ENCODE results near the gene TEX11. TPM values are rescaled to one million over a fixed set of nuclear protein-coding genes. Genes with fewer than 3 reads are reported as not detected.

The TEX11 gene
- total RNA-seq, 1 experiment from 2014 or later, result not detected

DNA sequence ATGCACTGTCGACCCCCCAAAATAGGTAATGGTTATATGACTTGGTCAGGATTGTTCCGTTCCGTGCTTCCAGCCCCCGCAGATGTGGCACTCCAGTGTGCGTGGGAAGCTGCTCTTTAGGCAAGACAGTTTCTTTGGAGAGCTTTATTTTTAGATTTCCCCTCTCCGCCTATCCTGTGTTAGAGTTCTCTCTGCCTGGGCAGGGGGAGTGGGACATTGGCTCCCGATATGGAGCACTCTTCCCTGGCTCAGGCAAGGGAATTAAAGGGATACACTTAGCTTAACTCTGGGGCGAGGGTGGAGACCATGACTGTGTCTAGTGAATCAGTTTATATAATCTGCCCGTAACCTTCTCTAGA, 427.9 kb downstream of the TEX11 start:
- H3K27me3 ChIP-seq (replicated peaks; ENCODE audit: insufficient read depth, low read depth, low read length, poor library complexity), result peaks cover 3% of the 10 kb centered on the region
- intact Hi-C loops (cut with micrococcal nuclease; ENCODE audit: unreplicated experiment), result no loop called here
- DNase-seq (ENCODE audit: low spot score), result no peak
- ChIA-PET POLR2A (ENCODE audit: low non-redundant PET) (no interaction called here), CTCF (no interaction called here)
- peaks cover 7% of the 10 kb centered on the region for H3K4me1 ChIP-seq (ENCODE audit: insufficient read depth, low read length, poor library complexity, severe bottlenecking)
- no peak overlapping the region for H3K27ac ChIP-seq (ENCODE audit: low read depth, low read length, poor library complexity, severe bottlenecking)
- no peaks in the 10 kb centered on the region for H3K9me3 ChIP-seq (ENCODE audit: low read depth, low read length, poor library complexity, severe bottlenecking)
- BruUV-seq (replicated peaks), result no TSS peak
- no peak overlapping the region for H3K4me3 ChIP-seq (ENCODE audit: low read depth, low read length, poor library complexity, severe bottlenecking)
- H3K36me3 ChIP-seq (ENCODE audit: insufficient read depth, low read length, poor library complexity, severe bottlenecking), result no peaks in the 10 kb centered on the region
- TF ChIP-seq EZH2 (IDR thresholded peaks at IDR 0.05; ENCODE audit: borderline replicate concordance, low read depth, low read length, poor library complexity, severe bottlenecking) (no peak), CTCF (conservative IDR thresholded peaks at IDR 0.05; ENCODE audit: low read depth, low read length) (no peak)

DNA sequence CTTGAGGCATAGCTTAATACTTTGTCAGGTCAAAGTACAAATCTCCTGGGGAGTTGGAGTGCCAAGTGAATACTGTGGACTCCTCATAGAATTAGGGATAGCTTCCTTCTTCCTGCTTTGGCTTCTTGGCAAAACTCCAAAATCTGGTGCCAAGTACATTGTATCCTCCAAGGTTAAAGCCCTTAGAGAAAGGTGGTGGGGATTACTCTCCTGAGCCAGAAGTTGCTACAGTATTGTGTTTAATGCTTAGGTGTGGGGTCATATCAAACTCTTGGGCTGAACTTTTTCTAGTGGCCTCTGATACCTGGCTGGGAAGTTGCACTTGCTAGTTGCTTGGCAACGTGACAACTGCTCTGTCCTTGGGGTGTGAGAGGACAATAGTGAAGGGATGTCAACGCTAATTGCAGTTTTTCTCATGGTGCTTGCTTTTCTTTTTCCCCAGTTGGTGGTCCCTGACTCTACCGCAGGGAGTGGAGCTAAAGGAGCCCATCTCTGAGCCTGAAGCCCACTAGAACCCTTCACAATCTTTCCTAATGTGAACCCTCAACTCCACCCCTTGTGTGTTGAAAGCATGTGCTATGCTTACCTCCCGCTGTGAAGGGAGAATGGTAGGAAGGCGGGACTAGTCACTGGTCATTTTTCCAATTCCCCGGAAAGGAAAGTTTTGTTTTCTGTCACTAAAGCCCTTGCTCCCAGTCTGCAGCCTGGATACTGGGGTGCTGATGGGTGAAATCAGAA, 428.4 kb downstream of the TEX11 start:
- peaks cover 3% of the 10 kb centered on the region for H3K27me3 ChIP-seq (replicated peaks; ENCODE audit: insufficient read depth, low read depth, low read length, poor library complexity)
- H3K36me3 ChIP-seq (ENCODE audit: insufficient read depth, low read length, poor library complexity, severe bottlenecking), result no peaks in the 10 kb centered on the region
- H3K4me3 ChIP-seq (ENCODE audit: low read depth, low read length, poor library complexity, severe bottlenecking), result no peak overlapping the region
- intact Hi-C loops (cut with micrococcal nuclease; ENCODE audit: unreplicated experiment), result no loop called here
- H3K27ac ChIP-seq (ENCODE audit: low read depth, low read length, poor library complexity, severe bottlenecking), result no peak overlapping the region
- POLR2A ChIA-PET (ENCODE audit: low non-redundant PET), result no interaction called here
- CTCF ChIA-PET, result no interaction called here
- no TSS peak for BruUV-seq (replicated peaks)
- TF ChIP-seq EZH2 (IDR thresholded peaks at IDR 0.05; ENCODE audit: borderline replicate concordance, low read depth, low read length, poor library complexity, severe bottlenecking) (no peak), CTCF (conservative IDR thresholded peaks at IDR 0.05; ENCODE audit: low read depth, low read length) (no peak)
- DNase-seq (ENCODE audit: low spot score), result no peak
- H3K9me3 ChIP-seq (ENCODE audit: low read depth, low read length, poor library complexity, severe bottlenecking), result no peaks in the 10 kb centered on the region
- H3K4me1 ChIP-seq (ENCODE audit: insufficient read depth, low read length, poor library complexity, severe bottlenecking), result peaks cover 7% of the 10 kb centered on the region

- H3K27me3 ChIP-seq (replicated peaks; ENCODE audit: insufficient read depth, low read depth, low read length, poor library complexity), result peaks cover 3% of the 10 kb centered on the region
- TF ChIP-seq CTCF (conservative IDR thresholded peaks at IDR 0.05; ENCODE audit: low read depth, low read length), result no peak
- no peak for TF ChIP-seq EZH2 (IDR thresholded peaks at IDR 0.05; ENCODE audit: borderline replicate concordance, low read depth, low read length, poor library complexity, severe bottlenecking)
- no peak for DNase-seq (ENCODE audit: low spot score)
- ChIA-PET CTCF (no interaction called here), POLR2A (ENCODE audit: low non-redundant PET) (no interaction called here)
- H3K27ac ChIP-seq (ENCODE audit: low read depth, low read length, poor library complexity, severe bottlenecking), result no peak overlapping the region
- no peak overlapping the region for H3K4me3 ChIP-seq (ENCODE audit: low read depth, low read length, poor library complexity, severe bottlenecking)
- intact Hi-C loops (cut with micrococcal nuclease; ENCODE audit: unreplicated experiment), result no loop called here
- H3K9me3 ChIP-seq (ENCODE audit: low read depth, low read length, poor library complexity, severe bottlenecking), result no peaks in the 10 kb centered on the region
- BruUV-seq (replicated peaks), result no TSS peak
- H3K4me1 ChIP-seq (ENCODE audit: insufficient read depth, low read length, poor library complexity, severe bottlenecking), result peaks cover 7% of the 10 kb centered on the region
- H3K36me3 ChIP-seq (ENCODE audit: insufficient read depth, low read length, poor library complexity, severe bottlenecking), result no peaks in the 10 kb centered on the region
These were observed 429.1 kb downstream of the TEX11 start for GRCh38 chrX:70479247-70479921.

Other genes with a start within 250 kb of the TEX11 start
- 2.8 and 4.9 TPM in 2 replicates for gene SLC7A3, start 22.4 kb upstream of the TEX11 start, total RNA-seq (2021)
- 54.4 and 58.9 TPM in 2 replicates for gene SNX12, start 159.6 kb upstream of the TEX11 start, total RNA-seq (2021)
- 7.0 and 10.8 TPM in 2 replicates for gene FOXO4, start 187.1 kb upstream of the TEX11 start, total RNA-seq (2021)
- gene CXorf65, start 198.0 kb upstream of the TEX11 start, total RNA-seq (2021), result not detected in 2 replicates
- gene IL2RG, start 202.9 kb upstream of the TEX11 start, total RNA-seq (2021), result 2.8 and 3.0 TPM in 2 replicates
- gene MED12, start 209.9 kb upstream of the TEX11 start, total RNA-seq (2021), result 51.6 and 63.3 TPM in 2 replicates
- gene NLGN3, start 236.1 kb upstream of the TEX11 start, total RNA-seq (2021), result 1.2 and 1.7 TPM in 2 replicates